Vagina (tissue), 2 donors: ENCODE data around the gene KRT81.

Source experiments
- CTCF ChIP-seq, 3 experiments: fragments of 450-650 bp in 2 of 3; fragments of 200-600 bp in 1 of 3; sonication (generic) in 1 of 3; IDR thresholded peaks; one replicate each; pipeline ENCODE4 v1.5.1; 2017 to 2019; ENCODE audit warnings: antibody characterized with exemption in 3 of 3, mild to moderate bottlenecking in 2 of 3, moderate library complexity in 2 of 3
- POLR2A ChIP-seq, 2 donors: fragments of 450-650 bp; IDR thresholded peaks; one replicate each; pipeline ENCODE4 v1.6.1; 2017; ENCODE audit warnings: antibody characterized with exemption in 2 of 2, mild to moderate bottlenecking in 2 of 2, moderate library complexity in 2 of 2
- POLR2AphosphoS5 ChIP-seq, 2 donors: sonication (generic); formaldehyde crosslinking; IDR thresholded peaks; one replicate each; pipeline ENCODE4 v1.9.0; 2017; ENCODE audit warnings: antibody characterized with exemption in 2 of 2, mild to moderate bottlenecking in 2 of 2, low read depth in 1 of 2; ENCODE audit not compliant: insufficient read depth in 1 of 2

GRCh38 chr12:52253391-52254179, 37.7 kb downstream of the KRT81 start:
- TF ChIP-seq CTCF (IDR thresholded peaks at IDR 0.05), result no peak
- no peak for TF ChIP-seq POLR2A (IDR thresholded peaks at IDR 0.05)
- TF ChIP-seq POLR2AphosphoS5 (IDR thresholded peaks at IDR 0.05; ENCODE audit: insufficient read depth in 1 of 2, low read depth in 1 of 2), result no peak
